Activated T-cell treated with anti-CD3 and anti-CD28 coated beads for 24 hours (primary cell): ENCODE measurements around the gene RBMS1.

Experiments
- DNase-seq: peaks from one replicate; pipeline ENCODE4 v3.0.0-alpha.2; 2020; ENCODE audit warnings: low read depth

Gene RBMS1

GRCh38 chr2:160409480-160409879 lies 84.1 kb downstream of the RBMS1 start:
- DNase-seq: no peak

GRCh38 chr2:160408959-160409291 lies 84.7 kb downstream of the RBMS1 start:
- DNase-seq: no peak

GRCh38 chr2:160408173-160408958 lies 85.2 kb downstream of the RBMS1 start:
- no peak for DNase-seq

- no peak for DNase-seq
These were observed 86.0 kb downstream of the RBMS1 start for GRCh38 chr2:160407393-160408172.

- DNase-seq: peak; percentile 56
These were observed 86.8 kb downstream of the RBMS1 start for GRCh38 chr2:160406591-160407392.

- DNase-seq: no peak
These were observed 88.3 kb downstream of the RBMS1 start for GRCh38 chr2:160405077-160405867.

GRCh38 chr2:160402997-160403979 lies 90.3 kb downstream of the RBMS1 start:
- DNase-seq: no peak

- DNase-seq: no peak
These were observed 91.1 kb downstream of the RBMS1 start for GRCh38 chr2:160402501-160402900.

GRCh38 chr2:160401895-160402294 lies 91.7 kb downstream of the RBMS1 start:
- DNase-seq: no peak

- DNase-seq: no peak
These were observed 93.7 kb downstream of the RBMS1 start for GRCh38 chr2:160399880-160400279.

GRCh38 chr2:160397530-160397865 lies 96.1 kb downstream of the RBMS1 start:
- DNase-seq: no peak

- DNase-seq: no peak
These were observed 99.5 kb downstream of the RBMS1 start for GRCh38 chr2:160394153-160394552.

GRCh38 chr2:160392201-160392600 lies 101.4 kb downstream of the RBMS1 start:
- no peak for DNase-seq

- no peak for DNase-seq
These were observed 102.8 kb downstream of the RBMS1 start for GRCh38 chr2:160390544-160391455.

- no peak for DNase-seq
These were observed 103.7 kb downstream of the RBMS1 start for GRCh38 chr2:160389875-160390274.

GRCh38 chr2:160388464-160389263 lies 104.9 kb downstream of the RBMS1 start:
- DNase-seq: no peak

GRCh38 chr2:160387558-160388262 lies 105.9 kb downstream of the RBMS1 start:
- DNase-seq: no peak

GRCh38 chr2:160384791-160385190 lies 108.8 kb downstream of the RBMS1 start:
- DNase-seq: no peak
